ENCODE results near the gene SLX9. TPM values are rescaled to one million over a fixed set of nuclear protein-coding genes. Genes with fewer than 3 reads are reported as not detected.

SLX9 gene
- total and polyA plus RNA-seq, 2 donors (not counting 3 experiments of a cell fraction or from before 2014, with no cell fraction given), result 27.0 to 50.6 TPM

DNA sequence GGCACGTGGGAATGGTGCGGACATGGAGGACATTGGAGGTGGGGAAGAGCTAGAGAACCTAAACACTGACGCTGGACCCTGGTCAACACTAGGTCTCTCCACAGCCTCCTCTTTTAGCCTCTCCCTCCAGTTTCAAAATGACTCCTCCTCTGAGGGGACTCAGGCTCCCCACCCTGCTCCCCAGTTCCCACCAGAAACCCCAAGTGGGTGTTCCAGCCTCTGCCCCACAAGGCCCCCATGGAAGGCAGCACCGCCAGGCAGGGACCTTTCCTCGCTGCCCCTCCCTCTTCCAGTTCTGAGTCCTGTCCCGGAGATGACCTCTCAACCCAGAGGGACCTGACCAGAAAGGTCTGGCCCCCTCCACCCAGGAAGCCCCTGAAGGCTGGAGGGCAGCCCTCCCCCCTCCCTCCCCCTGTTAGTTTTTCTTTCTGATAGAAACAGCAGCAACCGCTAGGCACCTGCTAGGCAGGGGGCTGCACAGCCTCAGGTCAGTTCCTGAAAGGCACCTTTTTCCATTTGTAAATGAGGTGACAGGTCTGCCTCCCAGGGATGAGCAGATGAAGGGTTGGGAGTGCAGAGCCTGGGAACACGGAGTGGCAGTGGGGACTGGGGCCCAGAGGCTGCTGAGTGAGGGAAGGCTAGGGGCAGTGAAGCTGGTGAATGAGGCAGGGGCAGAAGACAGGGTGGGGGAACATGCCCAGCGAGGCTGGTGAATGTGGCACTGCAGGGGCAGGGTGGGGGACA lies 9.9 kb upstream of the SLX9 start:
- dilution Hi-C loops (cut with MboI; ENCODE audit: extremely low pct_ligation_motif_present, low sequenced_read_pairs), result loop anchor here (25.0 kb wide), 1 partner anchor 207 kb away; no protein-coding TSS in a partner anchor
- Histone ChIP-seq H3K4me2 (ENCODE audit: insufficient read depth, low read length) (no peak overlapping the region), H3K4me3 (replicated peaks in 1 of 3; ENCODE audit: insufficient read depth in 1 of 3, low read depth in 1 of 3, low read length in 3 of 3) (no peak overlapping the region), H3K9ac (replicated peaks; ENCODE audit: extremely low read depth, insufficient read depth, low read length) (no peak overlapping the region), H3K27me3 (ENCODE audit: control insufficient read depth in 2 of 2, insufficient read depth in 2 of 2, low read length in 2 of 2) (peaks cover 7 to 13% of the 10 kb centered on the region in 2 experiments), H3K36me3 (ENCODE audit: control insufficient read depth in 2 of 2, extremely low read depth in 1 of 2, insufficient read depth in 2 of 2, low read length in 2 of 2) (no peaks in the 10 kb centered on the region), H3K79me2 (ENCODE audit: control insufficient read depth, insufficient read depth, low read length) (no peaks in the 10 kb centered on the region), H3K4me1 (ENCODE audit: control insufficient read depth, extremely low read depth, insufficient read depth, low read length) (peaks cover 31% of the 10 kb centered on the region), H3K27ac (ENCODE audit: insufficient read depth, low read depth, low read length) (no peak overlapping the region), H3K9me1 (replicated peaks; ENCODE audit: control insufficient read depth, extremely low read depth, insufficient read depth, low read length) (no peaks in the 10 kb centered on the region), H3K9me3 (replicated peaks; ENCODE audit: control insufficient read depth, insufficient read depth, low read length) (no peaks in the 10 kb centered on the region), H2AFZ (ENCODE audit: low read depth, low read length) (no peak overlapping the region), H4K20me1 (replicated peaks; ENCODE audit: control insufficient read depth, extremely low read depth, insufficient read depth, low read length) (no peaks in the 10 kb centered on the region)
- POLR2A ChIA-PET, result no interaction called here
- DNase-seq (ENCODE audit: low read depth, low spot score) (no peak), FAIRE-seq (no peak)
- no TSS peak for BruUV-seq (replicated peaks)
- TF ChIP-seq GATA2 (IDR thresholded peaks at IDR 0.05; ENCODE audit: insufficient read depth, insufficient read length, low read depth, low read length), result no peak
- no peak for TF ChIP-seq POLR2A (IDR thresholded peaks at IDR 0.05; ENCODE audit: low read depth, low read length)
- TF ChIP-seq JUN (IDR thresholded peaks at IDR 0.05; ENCODE audit: borderline replicate concordance, insufficient read depth, insufficient read length, low read depth), result no peak
- TF ChIP-seq POLR2AphosphoS5 (IDR thresholded peaks at IDR 0.05; ENCODE audit: insufficient read depth, low read depth, low read length), result no peak
- no peak for TF ChIP-seq EZH2 (IDR thresholded peaks at IDR 0.05; ENCODE audit: borderline replicate concordance, low read depth, low read length, severe bottlenecking)
- CTCF ChIA-PET, result interaction anchor here (1.0 to 2.4 kb wide), 3 partner anchors 37 to 209 kb away, joined by 3 to 40 read pairs (median 3); no protein-coding TSS in a partner anchor
- intact Hi-C loops (cut with micrococcal nuclease), result loop anchor here (10.0 kb wide), 1 partner anchor 415 kb away; no protein-coding TSS in a partner anchor

DNA sequence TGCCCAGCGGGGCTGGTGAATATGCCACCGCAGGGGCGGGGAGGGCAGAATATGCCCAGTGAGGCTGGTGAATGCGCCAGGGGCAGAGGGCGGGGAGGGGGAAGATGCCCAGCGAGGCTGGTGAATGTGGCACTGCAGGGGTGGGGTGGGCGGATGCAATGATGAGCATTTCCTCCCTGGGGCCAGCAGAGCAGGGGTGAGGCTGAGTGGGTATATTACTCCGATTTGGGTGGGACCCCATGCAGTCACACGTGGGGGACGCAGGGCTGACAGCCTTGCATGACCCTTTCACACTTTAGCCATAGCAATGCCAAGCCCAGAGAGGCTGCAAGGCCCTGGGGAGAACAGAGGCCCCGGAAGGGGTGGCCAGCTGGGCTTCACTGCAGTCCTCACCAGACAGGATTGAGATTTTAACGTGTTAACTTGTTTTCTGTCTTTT lies 9.3 kb upstream of the SLX9 start:
- Histone ChIP-seq H3K36me3 (ENCODE audit: control insufficient read depth in 2 of 2, extremely low read depth in 1 of 2, insufficient read depth in 2 of 2, low read length in 2 of 2) (no peaks in the 10 kb centered on the region), H3K27me3 (ENCODE audit: control insufficient read depth in 2 of 2, insufficient read depth in 2 of 2, low read length in 2 of 2) (peaks cover 7 to 13% of the 10 kb centered on the region in 2 experiments), H3K4me3 (replicated peaks in 1 of 3; ENCODE audit: insufficient read depth in 1 of 3, low read depth in 1 of 3, low read length in 3 of 3) (no peak overlapping the region), H3K9me1 (replicated peaks; ENCODE audit: control insufficient read depth, extremely low read depth, insufficient read depth, low read length) (no peaks in the 10 kb centered on the region), H2AFZ (ENCODE audit: low read depth, low read length) (no peak overlapping the region), H3K4me2 (ENCODE audit: insufficient read depth, low read length) (no peak overlapping the region), H3K9me3 (replicated peaks; ENCODE audit: control insufficient read depth, insufficient read depth, low read length) (no peaks in the 10 kb centered on the region), H4K20me1 (replicated peaks; ENCODE audit: control insufficient read depth, extremely low read depth, insufficient read depth, low read length) (no peaks in the 10 kb centered on the region), H3K27ac (ENCODE audit: insufficient read depth, low read depth, low read length) (no peak overlapping the region), H3K79me2 (ENCODE audit: control insufficient read depth, insufficient read depth, low read length) (no peaks in the 10 kb centered on the region), H3K9ac (replicated peaks; ENCODE audit: extremely low read depth, insufficient read depth, low read length) (no peak overlapping the region), H3K4me1 (ENCODE audit: control insufficient read depth, extremely low read depth, insufficient read depth, low read length) (peaks cover 31% of the 10 kb centered on the region)
- CTCF ChIA-PET, result interaction anchor here (2.3 to 2.4 kb wide), 3 partner anchors 38 to 419 kb away, joined by 16 to 40 read pairs (median 22); no protein-coding TSS in a partner anchor
- POLR2A ChIA-PET, result no interaction called here
- no TSS peak for BruUV-seq (replicated peaks)
- DNase-seq (ENCODE audit: low read depth, low spot score) (no peak), FAIRE-seq (no peak)
- dilution Hi-C loops (cut with MboI; ENCODE audit: extremely low pct_ligation_motif_present, low sequenced_read_pairs), result loop anchor here (25.0 kb wide), 1 partner anchor 207 kb away; no protein-coding TSS in a partner anchor
- TF ChIP-seq FOS (IDR thresholded peaks at IDR 0.05; ENCODE audit: borderline replicate concordance, insufficient read depth, low read length) (no peak), MAX (IDR thresholded peaks at IDR 0.05; ENCODE audit: insufficient read depth, insufficient read length) (no peak), POLR2AphosphoS5 (IDR thresholded peaks at IDR 0.05; ENCODE audit: insufficient read depth, low read depth, low read length) (no peak), JUN (IDR thresholded peaks at IDR 0.05; ENCODE audit: borderline replicate concordance, insufficient read depth, insufficient read length, low read depth) (no peak), EZH2 (IDR thresholded peaks at IDR 0.05; ENCODE audit: borderline replicate concordance, low read depth, low read length, severe bottlenecking) (no peak), MYC (IDR thresholded peaks at IDR 0.05; ENCODE audit: low read depth, low read length) (no peak), CTCF (IDR thresholded peaks at IDR 0.05; ENCODE audit: extremely low read depth in 1 of 2, insufficient read depth in 1 of 2, low read depth in 1 of 2, low read length in 2 of 2) (no peak), POLR2A (IDR thresholded peaks at IDR 0.05; ENCODE audit: low read depth, low read length) (no peak), GATA2 (IDR thresholded peaks at IDR 0.05; ENCODE audit: insufficient read depth, insufficient read length, low read depth, low read length) (no peak)
- intact Hi-C loops (cut with micrococcal nuclease), result loop anchor here (10.0 kb wide), 1 partner anchor 416 kb away; no protein-coding TSS in a partner anchor

All from endothelial cell of umbilical vein (primary cell).